Measurements from ENCODE around the gene ZNF69.
"Not testable (repeated sequence)": the region's sequence is repeated elsewhere in the genome, so short reads cannot be mapped to it uniquely, and the experiment has no call there.

The ZNF69 gene

GRCh38 chr19:11914417-11915051 is 27.0 kb downstream of the ZNF69 start:
- H3K9me3 Mint-ChIP-seq; H3K4me1 Mint-ChIP-seq; H3K4me3 Mint-ChIP-seq; H3K27ac Mint-ChIP-seq (ENCODE audit: low read depth); ATAC-seq (replicated peaks; ENCODE audit: extremely low read depth, poor library complexity, severe bottlenecking); H3K27me3 Mint-ChIP-seq; H3K36me3 Mint-ChIP-seq (ENCODE audit: insufficient read depth); DNase-seq (ENCODE audit: low spot score in 2 of 2): not testable (repeated sequence)

- ATAC-seq (replicated peaks; ENCODE audit: extremely low read depth, poor library complexity, severe bottlenecking), result no peak
- Mint-ChIP-seq H3K4me1 (peaks cover 33% of the 10 kb centered on the region), H3K9me3 (no peaks in the 10 kb centered on the region), H3K4me3 (no peak overlapping the region), H3K27me3 (no peaks in the 10 kb centered on the region), H3K27ac (ENCODE audit: low read depth) (no peak overlapping the region), H3K36me3 (ENCODE audit: insufficient read depth) (peaks cover 15% of the 10 kb centered on the region)
- no peak for DNase-seq (ENCODE audit: low spot score in 2 of 2)
Observed at GRCh38 chr19:11921852-11922495, 34.4 kb downstream of the ZNF69 start.

- peak; percentile 87 for ATAC-seq (replicated peaks; ENCODE audit: extremely low read depth, poor library complexity, severe bottlenecking)
- Mint-ChIP-seq H3K9me3 (no peaks in the 10 kb centered on the region), H3K27me3 (no peaks in the 10 kb centered on the region), H3K36me3 (ENCODE audit: insufficient read depth) (peaks cover 23% of the 10 kb centered on the region), H3K4me3 (peak within 1 kb of the TSS; percentile 97), H3K4me1 (peaks cover 46% of the 10 kb centered on the region), H3K27ac (ENCODE audit: low read depth) (peak within 1 kb of the TSS; percentile 86)
- DNase-seq (ENCODE audit: low spot score in 2 of 2), result peak; percentile 88
Observed at GRCh38 chr19:11924886-11925650, 37.5 kb downstream of the ZNF69 start, which contains the start of gene ZNF700. Gene ZNF700 (plus strand): TSS chr19:11925107. CDS start chr19:11925211, 104 bp downstream.

GRCh38 chr19:11925651-11926187 is 38.1 kb downstream of the ZNF69 start:
- Mint-ChIP-seq H3K27ac (ENCODE audit: low read depth) (peak overlapping the region; percentile 86), H3K4me1 (peaks cover 52% of the 10 kb centered on the region), H3K4me3 (peak overlapping the region; percentile 97), H3K36me3 (ENCODE audit: insufficient read depth) (peaks cover 23% of the 10 kb centered on the region)
- not testable (repeated sequence) for H3K27me3 Mint-ChIP-seq; ATAC-seq (replicated peaks; ENCODE audit: extremely low read depth, poor library complexity, severe bottlenecking); H3K9me3 Mint-ChIP-seq; DNase-seq (ENCODE audit: low spot score in 2 of 2)

- Mint-ChIP-seq H3K4me3 (peak overlapping the region; percentile 97), H3K27ac (ENCODE audit: low read depth) (no peak overlapping the region), H3K4me1 (peaks cover 60% of the 10 kb centered on the region), H3K36me3 (ENCODE audit: insufficient read depth) (peaks cover 23% of the 10 kb centered on the region), H3K27me3 (no peaks in the 10 kb centered on the region), H3K9me3 (no peaks in the 10 kb centered on the region)
- DNase-seq (ENCODE audit: low spot score in 2 of 2), result no peak
- no peak for ATAC-seq (replicated peaks; ENCODE audit: extremely low read depth, poor library complexity, severe bottlenecking)
Observed at GRCh38 chr19:11927227-11927626, 39.6 kb downstream of the ZNF69 start.

GRCh38 chr19:11931051-11931450 is 43.5 kb downstream of the ZNF69 start:
- Mint-ChIP-seq H3K36me3 (ENCODE audit: insufficient read depth) (peaks cover 9% of the 10 kb centered on the region), H3K27me3 (no peaks in the 10 kb centered on the region), H3K4me1 (peaks cover 35% of the 10 kb centered on the region), H3K27ac (ENCODE audit: low read depth) (peak overlapping the region; percentile 26), H3K4me3 (no peak overlapping the region), H3K9me3 (no peaks in the 10 kb centered on the region)
- DNase-seq (ENCODE audit: low spot score in 2 of 2), result no peak
- no peak for ATAC-seq (replicated peaks; ENCODE audit: extremely low read depth, poor library complexity, severe bottlenecking)

- H3K27ac Mint-ChIP-seq (ENCODE audit: low read depth), result no peak overlapping the region
- ATAC-seq (replicated peaks; ENCODE audit: extremely low read depth, poor library complexity, severe bottlenecking) (no peak), DNase-seq (ENCODE audit: low spot score in 2 of 2) (no peak)
- peaks cover 9% of the 10 kb centered on the region for H3K36me3 Mint-ChIP-seq (ENCODE audit: insufficient read depth)
- H3K27me3 Mint-ChIP-seq, result no peaks in the 10 kb centered on the region
- H3K4me3 Mint-ChIP-seq, result no peak overlapping the region
- peaks cover 32% of the 10 kb centered on the region for H3K4me1 Mint-ChIP-seq
- no peaks in the 10 kb centered on the region for H3K9me3 Mint-ChIP-seq
Observed at GRCh38 chr19:11931513-11931912, 43.9 kb downstream of the ZNF69 start.

GRCh38 chr19:11935829-11936228 is 48.2 kb downstream of the ZNF69 start:
- not testable (repeated sequence) for H3K36me3 Mint-ChIP-seq (ENCODE audit: insufficient read depth); H3K4me3 Mint-ChIP-seq; H3K27me3 Mint-ChIP-seq; ATAC-seq (replicated peaks; ENCODE audit: extremely low read depth, poor library complexity, severe bottlenecking); H3K9me3 Mint-ChIP-seq; H3K4me1 Mint-ChIP-seq; DNase-seq (ENCODE audit: low spot score in 2 of 2); H3K27ac Mint-ChIP-seq (ENCODE audit: low read depth)

- H3K4me3 Mint-ChIP-seq; H3K36me3 Mint-ChIP-seq (ENCODE audit: insufficient read depth); DNase-seq (ENCODE audit: low spot score in 2 of 2); H3K27ac Mint-ChIP-seq (ENCODE audit: low read depth); H3K9me3 Mint-ChIP-seq; H3K27me3 Mint-ChIP-seq; ATAC-seq (replicated peaks; ENCODE audit: extremely low read depth, poor library complexity, severe bottlenecking); H3K4me1 Mint-ChIP-seq: not testable (repeated sequence)
Observed at GRCh38 chr19:11938383-11938782, 50.8 kb downstream of the ZNF69 start.

GRCh38 chr19:11941361-11941887 is 53.8 kb downstream of the ZNF69 start:
- H3K27ac Mint-ChIP-seq (ENCODE audit: low read depth); H3K9me3 Mint-ChIP-seq; H3K4me3 Mint-ChIP-seq; H3K4me1 Mint-ChIP-seq; H3K27me3 Mint-ChIP-seq; DNase-seq (ENCODE audit: low spot score in 2 of 2); ATAC-seq (replicated peaks; ENCODE audit: extremely low read depth, poor library complexity, severe bottlenecking): not testable (repeated sequence)
- H3K36me3 Mint-ChIP-seq (ENCODE audit: insufficient read depth), result peaks cover 12% of the 10 kb centered on the region

GRCh38 chr19:11942008-11942842 is 54.6 kb downstream of the ZNF69 start:
- DNase-seq (ENCODE audit: low spot score in 2 of 2), result no peak
- H3K36me3 Mint-ChIP-seq (ENCODE audit: insufficient read depth), result peaks cover 16% of the 10 kb centered on the region
- H3K9me3 Mint-ChIP-seq, result no peaks in the 10 kb centered on the region
- no peaks in the 10 kb centered on the region for H3K4me1 Mint-ChIP-seq
- no peaks in the 10 kb centered on the region for H3K27me3 Mint-ChIP-seq
- H3K27ac Mint-ChIP-seq (ENCODE audit: low read depth), result no peak overlapping the region
- no peak overlapping the region for H3K4me3 Mint-ChIP-seq
- ATAC-seq (replicated peaks; ENCODE audit: extremely low read depth, poor library complexity, severe bottlenecking), result no peak

GRCh38 chr19:11942843-11943108 is 55.2 kb downstream of the ZNF69 start:
- H3K27me3 Mint-ChIP-seq, result no peaks in the 10 kb centered on the region
- DNase-seq (ENCODE audit: low spot score in 2 of 2), result no peak
- no peak overlapping the region for H3K27ac Mint-ChIP-seq (ENCODE audit: low read depth)
- H3K36me3 Mint-ChIP-seq (ENCODE audit: insufficient read depth), result peaks cover 20% of the 10 kb centered on the region
- no peak overlapping the region for H3K4me3 Mint-ChIP-seq
- H3K4me1 Mint-ChIP-seq, result no peaks in the 10 kb centered on the region
- no peaks in the 10 kb centered on the region for H3K9me3 Mint-ChIP-seq
- no peak for ATAC-seq (replicated peaks; ENCODE audit: extremely low read depth, poor library complexity, severe bottlenecking)
